NB4 (cell line): Measurements from ENCODE around the gene SPRR5.

Experiments used
- DNase-seq: peaks from one replicate; pipeline ENCODE4 v3.0.0; 2010; ENCODE audit warnings: low read depth
- H3K4me3 ChIP-seq: one replicate; pipeline ENCODE4 v1.5.1; 2011; ENCODE audit warnings: mild to moderate bottlenecking, low read depth, low read length, moderate library complexity
- CTCF ChIP-seq: IDR thresholded peaks from one replicate; pipeline ENCODE4 v1.5.1; 2012; ENCODE audit warnings: low read depth, low read length
- MYC ChIP-seq: IDR thresholded peaks from 2 replicates; pipeline ENCODE4 v1.6.1; 2011; ENCODE audit warnings: low read depth, low read length
- POLR2A ChIP-seq: IDR thresholded peaks from 2 replicates; pipeline ENCODE4 v1.6.1; 2011; ENCODE audit warnings: mild to moderate bottlenecking; ENCODE audit not compliant: insufficient read length; ENCODE audit errors: extremely low read depth
- TF ChIP-seq, protein P1 (sequence below): IDR thresholded peaks from 2 replicates; pipeline ENCODE4 v1.6.1; 2011; ENCODE audit warnings: low read depth, low read length

SPRR5 gene

DNA sequence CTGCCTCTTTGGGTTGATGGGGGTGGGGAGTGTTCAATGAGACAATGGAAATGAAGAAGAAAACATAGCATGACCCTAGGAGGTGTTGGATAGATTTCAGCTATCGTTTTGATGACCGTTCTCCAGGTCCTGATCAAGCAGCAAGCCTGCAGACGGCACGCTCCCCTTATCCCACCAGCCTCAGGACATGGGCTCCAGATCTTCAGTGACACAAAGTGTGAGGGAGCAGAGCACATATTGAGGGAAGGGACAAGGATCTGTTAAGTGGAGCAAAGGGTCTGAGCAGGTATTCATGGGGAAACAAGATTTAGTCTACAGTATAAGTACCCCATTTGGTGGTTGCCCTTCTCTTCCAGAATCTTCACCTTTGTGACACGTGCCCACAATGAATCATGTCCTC lies 4.7 kb downstream of the SPRR5 start:
- DNase-seq: no peak
- H3K4me3 ChIP-seq: no peak overlapping the region
- TF ChIP-seq, protein P1, sequence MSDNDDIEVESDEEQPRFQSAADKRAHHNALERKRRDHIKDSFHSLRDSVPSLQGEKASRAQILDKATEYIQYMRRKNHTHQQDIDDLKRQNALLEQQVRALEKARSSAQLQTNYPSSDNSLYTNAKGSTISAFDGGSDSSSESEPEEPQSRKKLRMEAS: no peak
- TF ChIP-seq CTCF: no peak

DNA sequence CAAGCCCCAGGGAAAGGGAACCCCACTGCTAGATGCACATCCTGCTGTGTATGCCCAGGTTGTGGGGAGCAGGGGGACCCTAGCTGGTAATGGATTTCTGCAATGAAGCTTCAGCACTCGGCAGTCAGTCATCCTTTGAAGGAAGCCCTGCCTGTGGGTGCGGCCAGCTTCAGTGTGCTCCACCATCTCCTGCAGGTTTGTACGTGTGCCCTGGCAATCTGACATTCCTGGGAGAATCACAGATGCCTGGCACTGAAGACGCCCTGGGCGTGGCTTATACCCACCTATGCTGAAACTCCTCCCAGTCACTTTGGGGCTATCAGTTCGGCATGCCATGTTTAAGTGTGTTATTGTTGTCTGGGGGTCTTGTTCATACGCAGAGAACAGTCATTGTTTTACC lies 6.8 kb downstream of the SPRR5 start:
- no peak overlapping the region for H3K4me3 ChIP-seq
- no peak for DNase-seq
- TF ChIP-seq, protein P1: no peak
- TF ChIP-seq POLR2A (no peak), MYC (no peak), CTCF (no peak)

GRCh38 chr1:152954436-152954835 lies 7.4 kb downstream of the SPRR5 start:
- DNase-seq: no peak

GRCh38 chr1:152957561-152957960 lies 10.6 kb downstream of the SPRR5 start:
- no peak overlapping the region for H3K4me3 ChIP-seq
- no peak for DNase-seq
- TF ChIP-seq CTCF: no peak
- TF ChIP-seq MYC: no peak
- TF ChIP-seq, protein P1: no peak

More at GRCh38 chr1:152954436-152954835, 7.4 kb downstream of the SPRR5 start:
- TF ChIP-seq POLR2A: no peak
- no peak for TF ChIP-seq CTCF
- TF ChIP-seq MYC: no peak
- TF ChIP-seq, protein P1: no peak
- no peak overlapping the region for H3K4me3 ChIP-seq

DNA sequence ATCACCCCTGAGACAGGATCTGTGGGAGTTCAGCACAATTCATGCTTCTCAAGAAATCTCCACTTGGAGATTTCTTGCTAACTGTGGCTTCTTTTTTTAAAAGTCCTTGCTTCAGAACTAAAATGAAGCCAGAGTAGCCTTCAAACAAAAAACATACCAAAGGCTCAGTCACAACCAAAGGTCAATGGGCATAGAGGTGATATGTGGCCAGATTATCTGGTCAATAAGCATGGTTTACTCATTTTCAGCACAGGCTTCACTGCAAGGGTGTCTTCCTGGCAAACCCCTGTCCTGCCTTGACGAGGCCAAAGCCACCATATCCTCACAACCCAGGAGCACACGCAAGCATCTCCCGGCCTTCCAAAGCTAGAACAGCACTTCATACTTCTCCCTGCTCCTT lies 12.3 kb downstream of the SPRR5 start:
- TF ChIP-seq MYC (no peak), POLR2A (no peak), CTCF (no peak)
- TF ChIP-seq, protein P1: no peak

DNA sequence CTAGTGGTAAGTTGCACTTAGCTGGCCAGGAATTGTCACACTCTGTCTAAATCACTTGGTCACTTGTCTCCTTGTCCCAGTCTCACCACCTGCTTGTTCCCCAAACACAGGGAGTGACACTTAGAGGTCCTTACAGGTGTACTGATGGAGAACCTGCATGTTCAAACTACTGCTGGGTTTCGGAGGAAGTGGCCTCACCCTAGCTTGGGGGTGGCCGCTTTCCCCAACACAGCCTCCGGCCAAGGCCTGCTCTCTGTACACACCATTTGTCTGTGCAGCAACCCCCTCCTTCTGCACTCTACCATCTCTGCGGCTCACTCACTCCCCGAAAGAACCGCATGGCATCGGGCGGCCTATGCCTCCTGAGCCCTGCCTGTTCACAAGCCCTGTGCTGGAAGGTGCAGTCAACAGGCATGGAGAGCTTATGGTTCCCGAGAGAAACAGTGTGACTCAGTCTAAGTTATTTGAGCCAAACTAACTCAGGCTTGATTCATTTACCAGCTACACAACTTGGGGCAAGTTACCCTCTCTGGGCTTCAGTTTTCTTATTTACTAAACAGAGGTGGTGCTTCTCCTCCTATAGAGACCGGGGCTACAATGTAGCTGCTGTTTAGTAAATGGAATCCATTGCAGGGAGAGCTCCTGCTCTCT lies 12.9 kb downstream of the SPRR5 start:
- H3K4me3 ChIP-seq: no peak overlapping the region

More for the DNA sequence above, 12.3 kb downstream of the SPRR5 start:
- no peak for DNase-seq
- no peak overlapping the region for H3K4me3 ChIP-seq

More for the DNA sequence above, 12.9 kb downstream of the SPRR5 start:
- no peak for DNase-seq
- TF ChIP-seq MYC (no peak), POLR2A (no peak), CTCF (no peak)
- TF ChIP-seq, protein P1: no peak
